ENCODE results near the gene MMEL1.

The MMEL1 gene

GRCh38 chr1:2541619-2542245 is 91.1 kb downstream of the MMEL1 start:
- FAIRE-seq: no peak

GRCh38 chr1:2540816-2541492 is 91.9 kb downstream of the MMEL1 start:
- FAIRE-seq: no peak

Measured in endometrium (tissue), 2 donors.